HG03095 (cell line): ENCODE measurements around the gene MTMR3.

Experiments
- ATAC-seq: cut with Tn5 transposase; IDR thresholded peaks from one replicate; pipeline ENCODE4 v1.9.1; 2021; ENCODE audit warnings: moderate library complexity; ENCODE audit not compliant: unreplicated experiment

The MTMR3 gene

DNA sequence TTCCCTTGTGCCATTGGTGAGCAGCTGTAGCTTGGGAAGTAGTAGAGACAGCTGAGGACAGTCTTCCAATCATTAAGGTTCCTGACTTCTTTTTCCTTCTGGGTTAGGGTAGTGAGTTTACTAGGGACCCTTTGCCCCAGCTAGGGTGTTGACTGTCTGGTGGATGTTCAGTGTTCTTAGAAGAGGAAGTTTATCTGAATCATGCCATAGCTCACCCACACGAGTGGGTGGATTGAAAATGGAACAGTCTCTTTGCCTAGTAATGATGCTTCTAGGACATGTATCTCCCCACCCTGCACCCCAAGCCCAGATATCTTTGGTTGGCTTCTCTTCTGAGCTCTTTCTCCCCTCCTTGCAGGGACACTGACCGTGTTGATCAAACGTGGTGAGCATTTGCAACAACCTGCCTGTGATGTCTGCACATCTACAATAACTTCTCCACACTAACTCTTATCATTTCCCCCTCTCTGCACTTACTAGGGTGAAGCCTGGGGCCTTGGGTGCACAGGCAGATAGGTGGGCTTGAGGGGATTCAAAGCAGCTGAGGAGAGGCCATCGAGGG is 140.2 kb downstream of the MTMR3 start:
- ATAC-seq: no peak

GRCh38 chr22:30024231-30024630 is 141.3 kb downstream of the MTMR3 start:
- ATAC-seq: no peak

- no peak for ATAC-seq
These were observed 142.2 kb downstream of the MTMR3 start for GRCh38 chr22:30025221-30025620.

DNA sequence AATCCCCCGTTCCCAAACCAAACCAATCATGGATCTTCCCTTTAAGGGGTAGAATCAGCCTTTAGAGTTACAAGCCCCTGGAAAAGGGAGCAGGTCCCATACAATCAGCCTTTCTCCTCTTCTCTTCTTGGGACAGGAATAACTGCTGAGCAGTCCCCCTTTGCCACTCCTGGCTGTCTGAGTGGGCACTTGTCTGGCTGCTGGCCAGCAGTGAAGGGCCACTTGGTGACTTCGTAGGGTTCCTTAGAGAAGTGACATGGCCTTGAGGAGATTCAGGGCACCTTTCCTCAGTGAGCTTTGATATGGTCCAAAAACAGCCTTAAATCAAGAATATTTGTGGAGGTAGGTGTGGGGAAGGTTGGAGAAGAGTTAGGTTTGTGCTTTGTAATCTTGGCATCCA is 143.8 kb downstream of the MTMR3 start:
- no peak for ATAC-seq

- no peak for ATAC-seq
These were observed 144.2 kb downstream of the MTMR3 start for GRCh38 chr22:30027169-30027568.

- ATAC-seq: no peak
These were observed 144.8 kb downstream of the MTMR3 start for GRCh38 chr22:30027791-30028190.

DNA sequence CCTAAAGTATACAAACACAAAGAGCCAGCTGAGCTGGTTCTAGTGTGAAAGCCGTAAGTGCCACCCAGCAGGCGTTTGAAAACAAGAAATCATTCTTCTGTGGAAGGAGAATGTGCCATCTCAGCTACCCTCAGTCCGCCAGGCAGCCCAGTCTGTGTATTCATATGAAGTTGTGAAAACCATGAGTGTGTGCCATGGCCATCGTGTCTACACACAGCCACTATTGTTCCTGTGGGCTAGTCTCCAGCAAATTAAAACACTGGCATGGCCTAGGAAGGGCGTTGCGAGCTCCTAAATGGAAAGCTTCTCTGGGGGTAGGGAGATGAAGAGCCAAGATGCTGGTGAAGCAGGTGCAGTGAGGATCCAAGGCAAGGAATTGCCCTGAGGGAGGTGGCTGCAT is 145.8 kb downstream of the MTMR3 start:
- ATAC-seq: no peak

DNA sequence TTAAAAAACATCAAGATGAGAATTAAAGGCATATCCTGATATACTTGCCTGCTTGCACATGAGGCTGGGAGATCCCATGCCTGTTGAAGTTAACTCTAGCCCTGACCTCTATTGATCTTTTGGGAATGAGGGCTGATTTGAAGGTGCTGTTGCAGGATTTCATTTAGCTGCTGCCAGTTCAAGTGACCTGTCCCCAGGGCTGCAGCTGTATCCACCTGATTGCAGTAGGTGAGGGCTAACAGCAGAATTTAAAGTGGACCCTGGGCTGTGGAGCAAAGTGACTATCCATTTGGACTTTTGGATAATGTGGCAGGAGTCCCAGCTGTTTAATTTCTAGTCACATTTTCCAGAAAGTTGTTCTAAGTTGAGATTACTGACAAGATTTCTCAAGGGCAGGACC is 146.5 kb downstream of the MTMR3 start:
- ATAC-seq: no peak

- no peak for ATAC-seq
These were observed 147.4 kb downstream of the MTMR3 start for GRCh38 chr22:30030329-30030728.

GRCh38 chr22:30031328-30031727 is 148.4 kb downstream of the MTMR3 start:
- no peak for ATAC-seq

- no peak for ATAC-seq
These were observed 148.9 kb downstream of the MTMR3 start for GRCh38 chr22:30031764-30032455.

DNA sequence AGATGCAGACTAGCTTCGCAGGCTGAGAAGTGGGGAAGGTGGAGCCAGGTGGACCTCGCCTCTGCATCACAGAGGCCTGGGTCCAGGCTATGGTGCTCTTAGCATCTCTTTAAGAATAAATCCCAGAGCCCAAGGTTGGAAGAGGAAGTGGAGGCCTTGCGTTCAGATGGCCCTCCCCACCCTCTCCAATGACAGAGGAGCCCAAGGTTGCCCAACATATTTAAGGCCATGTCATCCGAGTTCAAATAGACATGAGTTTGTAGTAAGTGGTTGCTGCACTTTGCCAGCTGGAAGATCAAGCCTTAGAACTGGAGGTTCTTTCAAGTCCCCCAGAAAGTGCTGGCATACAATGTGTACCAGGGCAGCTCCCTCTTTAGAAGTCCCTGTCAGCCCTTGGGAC is 150.2 kb downstream of the MTMR3 start:
- no peak for ATAC-seq

DNA sequence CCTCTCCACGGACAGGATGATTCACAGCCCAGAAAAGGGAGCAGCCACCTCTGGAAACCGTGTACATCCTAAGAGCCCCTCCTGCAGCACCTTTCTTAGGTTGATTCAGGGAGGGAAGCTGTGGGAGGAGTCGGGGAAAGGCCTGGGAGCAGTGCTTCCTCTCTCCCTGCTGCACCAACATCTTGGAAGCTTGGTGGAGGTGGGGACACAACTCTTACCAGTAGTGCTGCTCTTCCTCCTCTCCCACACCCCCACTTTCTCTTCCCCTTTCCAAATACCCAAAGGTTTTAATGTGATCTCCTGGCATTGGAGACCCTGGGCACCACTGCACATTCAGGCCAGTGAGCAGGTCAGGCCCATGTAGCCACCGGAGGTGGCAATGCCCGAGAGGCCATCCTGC is 150.9 kb downstream of the MTMR3 start:
- ATAC-seq: no peak

DNA sequence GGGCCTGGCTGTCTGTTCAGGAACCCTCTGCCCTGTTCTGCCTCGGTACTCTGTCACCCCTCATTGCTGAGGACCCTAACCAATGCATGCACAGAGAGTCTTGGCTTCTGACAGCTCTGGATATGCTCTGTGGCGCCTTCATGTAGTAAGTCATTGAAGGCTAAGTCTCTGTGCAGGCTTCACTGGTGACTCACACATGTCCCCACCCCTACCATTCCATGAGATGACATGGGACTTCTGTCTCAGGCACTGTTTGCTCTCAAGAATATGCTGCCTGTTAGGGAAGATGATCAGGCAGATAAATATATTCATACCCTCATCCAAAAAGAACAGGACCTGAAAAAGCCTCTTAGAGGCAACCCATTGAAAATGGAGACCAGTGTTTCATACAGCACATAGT is 153.7 kb downstream of the MTMR3 start:
- ATAC-seq: no peak

GRCh38 chr22:30038219-30038618 is 155.2 kb downstream of the MTMR3 start:
- no peak for ATAC-seq

DNA sequence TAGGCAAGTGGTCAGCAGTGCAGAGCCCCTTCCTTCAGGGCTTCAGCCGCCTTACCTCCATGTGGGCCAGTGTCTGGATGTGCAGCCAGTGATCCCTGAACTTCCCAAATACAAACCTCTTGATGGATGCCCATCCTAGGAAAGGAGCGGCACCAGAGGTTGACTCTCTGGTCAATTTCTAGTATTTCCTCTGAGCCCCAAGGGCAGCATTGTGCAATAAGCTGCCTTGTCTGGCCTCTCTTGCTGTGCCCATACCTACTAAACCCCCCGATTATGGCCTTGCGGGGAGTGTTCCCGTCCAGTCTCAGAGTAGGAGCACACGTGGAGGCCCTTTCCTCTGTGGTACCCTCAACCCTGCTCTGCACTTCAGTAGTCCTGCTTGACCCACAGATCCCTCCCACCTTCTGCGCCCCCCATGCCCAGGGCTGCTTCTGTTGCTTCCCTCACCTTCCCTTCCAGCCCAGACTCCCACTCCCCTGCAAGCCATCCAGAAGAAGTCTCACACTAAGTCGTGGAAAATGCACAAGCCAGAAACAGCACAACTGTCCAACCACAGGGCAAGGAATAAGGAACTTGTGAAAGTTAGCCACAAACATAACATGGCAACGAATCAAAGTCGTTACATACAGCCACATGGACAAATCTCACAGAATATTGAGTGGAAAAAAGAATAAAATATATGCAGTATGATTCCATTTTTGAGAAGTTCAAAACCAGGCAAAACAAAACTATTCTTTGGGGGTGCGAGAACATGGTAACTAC is 157.7 kb downstream of the MTMR3 start:
- no peak for ATAC-seq

DNA sequence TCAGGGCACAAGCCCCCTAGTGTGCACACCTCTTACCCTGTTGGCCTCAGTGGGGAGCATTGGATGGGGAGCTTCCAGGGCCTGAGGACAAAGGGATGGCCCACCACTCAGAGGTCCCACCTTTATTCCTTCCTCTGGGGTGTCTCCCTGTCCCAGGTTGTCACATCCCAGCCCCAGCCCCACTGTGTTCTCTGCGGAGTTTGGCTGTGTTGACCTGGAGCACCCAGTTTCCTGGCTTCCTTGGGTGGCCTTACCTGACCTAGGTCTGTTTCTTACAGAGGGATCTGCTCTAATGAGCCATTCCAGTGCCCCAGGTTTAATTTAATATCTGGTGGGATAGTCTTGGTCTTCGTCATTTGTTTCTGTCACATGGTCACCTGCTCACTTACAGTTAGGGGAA is 158.5 kb downstream of the MTMR3 start:
- ATAC-seq: no peak

DNA sequence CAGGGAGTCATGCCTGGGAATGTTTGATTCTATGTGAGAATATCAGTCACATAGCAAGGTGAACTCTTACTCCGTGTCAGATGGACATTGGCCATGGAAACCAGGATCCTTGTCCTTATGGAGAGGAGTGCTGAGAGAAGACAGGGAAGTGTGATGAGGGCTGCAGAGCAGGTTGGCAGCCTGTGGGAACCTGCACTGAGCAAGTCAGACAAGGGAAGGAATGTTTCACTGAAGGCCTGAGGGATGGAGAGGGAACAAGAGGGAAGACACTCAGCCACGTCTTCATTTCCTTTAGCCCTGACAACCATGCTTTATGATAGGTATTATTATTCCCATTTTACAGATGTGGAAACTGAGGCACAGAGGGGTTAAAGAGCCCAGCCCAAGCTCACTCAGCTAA is 158.9 kb downstream of the MTMR3 start:
- ATAC-seq: no peak

GRCh38 chr22:30043161-30043560 is 160.2 kb downstream of the MTMR3 start:
- ATAC-seq: no peak

- ATAC-seq: no peak
These were observed 161.4 kb downstream of the MTMR3 start for GRCh38 chr22:30044369-30044768.

- ATAC-seq: no peak
These were observed 162.0 kb downstream of the MTMR3 start for GRCh38 chr22:30044881-30045493.

DNA sequence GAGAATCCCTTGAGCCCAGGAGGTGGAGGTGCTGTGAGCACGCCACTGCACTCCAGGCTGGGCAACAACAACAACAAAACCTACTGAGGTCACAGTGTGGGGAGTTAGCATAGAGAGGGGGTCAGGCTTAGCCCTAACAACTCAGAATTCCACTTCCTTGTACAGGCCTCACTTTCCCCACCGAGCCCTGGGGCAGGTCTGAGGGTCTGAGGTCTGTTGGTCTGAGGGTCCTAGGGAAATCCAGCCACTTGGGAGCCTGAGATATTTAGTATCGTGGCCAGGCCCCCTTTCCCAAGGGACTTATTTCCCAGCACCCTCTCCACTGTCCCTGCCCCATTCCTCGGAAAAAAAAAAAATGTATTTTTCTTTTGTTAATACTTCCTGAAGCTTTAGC is 162.5 kb downstream of the MTMR3 start:
- no peak for ATAC-seq
